WTC11 (cell line): ENCODE measurements around the gene STARD9.

Source experiments
- CREB1 ChIP-seq: sonication (generic); formaldehyde crosslinking; IDR thresholded peaks from 2 replicates; pipeline ENCODE4 v1.8.0; 2023; ENCODE audit warnings: mild to moderate bottlenecking, missing genetic modification reagents
- ELF4 ChIP-seq: sonication (generic); formaldehyde crosslinking; IDR thresholded peaks from 2 replicates; pipeline ENCODE4 v1.8.1; 2022; ENCODE audit warnings: low read depth, mild to moderate bottlenecking, moderate library complexity, missing genetic modification reagents
- FOXJ3 ChIP-seq: sonication (generic); formaldehyde crosslinking; IDR thresholded peaks from 2 replicates; pipeline ENCODE4 v1.9.0; 2021; ENCODE audit warnings: missing genetic modification reagents, mild to moderate bottlenecking, borderline replicate concordance
- TCF7 ChIP-seq: sonication (generic); formaldehyde crosslinking; IDR thresholded peaks from 2 replicates; pipeline ENCODE4 v1.8.0; 2022; ENCODE audit warnings: mild to moderate bottlenecking, low read depth, missing genetic modification reagents, moderate library complexity
- TF ChIP-seq, protein P1 (sequence below): fragments of 200-600 bp; IDR thresholded peaks from 2 replicates; pipeline ENCODE4 v1.8.0; 2022; ENCODE audit warnings: antibody characterized with exemption
- TF ChIP-seq, protein P2 (sequence below): sonication (generic); formaldehyde crosslinking; IDR thresholded peaks from 2 replicates; pipeline ENCODE4 v1.8.0; 2022; ENCODE audit warnings: mild to moderate bottlenecking, missing genetic modification reagents
- TF ChIP-seq, protein P3 (sequence below): sonication (generic); formaldehyde crosslinking; IDR thresholded peaks from 2 replicates; pipeline ENCODE4 v1.8.1; 2022; ENCODE audit warnings: mild to moderate bottlenecking, missing genetic modification reagents, moderate library complexity, borderline replicate concordance
- TF ChIP-seq, protein P4 (sequence below): sonication (generic); formaldehyde crosslinking; IDR thresholded peaks from 2 replicates; pipeline ENCODE4 v1.8.0; 2022; ENCODE audit warnings: mild to moderate bottlenecking, missing genetic modification reagents
- TF ChIP-seq, protein P5 (sequence below): sonication (generic); formaldehyde crosslinking; IDR thresholded peaks from 2 replicates; pipeline ENCODE4 v1.8.0; 2022; ENCODE audit warnings: missing genetic modification reagents
- TF ChIP-seq, protein P6 (sequence below): sonication (generic); formaldehyde crosslinking; IDR thresholded peaks from 2 replicates; pipeline ENCODE4 v1.8.1; 2023; ENCODE audit warnings: mild to moderate bottlenecking, missing genetic modification reagents, moderate library complexity
- TF ChIP-seq, protein P7 (sequence below): sonication (generic); formaldehyde crosslinking; conservative IDR thresholded peaks from 2 replicates; pipeline ENCODE4 v1.8.1; 2023; ENCODE audit warnings: mild to moderate bottlenecking, low read depth, missing genetic modification reagents, moderate library complexity

DNA sequence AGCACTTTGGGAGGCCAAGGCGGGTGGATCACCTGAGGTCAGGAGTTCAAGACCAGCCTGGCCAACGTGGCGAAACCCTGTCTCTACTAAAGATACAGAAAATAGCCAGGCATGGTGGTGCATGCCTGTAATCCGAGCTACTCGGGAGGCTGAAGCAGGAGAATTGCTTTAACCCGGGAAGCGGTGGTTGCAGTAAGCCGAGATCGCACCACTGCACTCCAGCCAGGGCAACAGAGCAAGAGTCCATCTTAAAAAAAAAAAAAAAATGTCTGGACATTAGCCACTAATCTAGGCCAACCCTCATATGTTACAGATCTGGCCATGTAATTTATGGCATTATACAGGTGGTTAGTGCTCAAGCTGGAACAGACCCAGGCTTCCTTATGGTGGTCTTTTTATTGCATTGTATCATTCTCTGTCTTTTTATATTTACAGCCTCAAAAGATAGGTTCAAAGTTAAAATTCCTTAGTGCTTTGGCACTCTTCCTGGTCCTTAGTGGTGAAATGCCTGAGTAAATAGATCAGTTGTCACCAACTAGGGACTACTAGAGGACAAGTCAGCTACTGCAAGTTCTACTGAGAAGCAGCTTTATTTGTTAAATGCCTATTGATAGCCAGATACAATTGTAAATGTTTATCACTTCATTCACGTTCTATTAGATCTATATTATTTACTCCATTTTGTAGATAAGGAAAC lies 16.0 kb downstream of the STARD9 start:
- TF ChIP-seq, protein P1, sequence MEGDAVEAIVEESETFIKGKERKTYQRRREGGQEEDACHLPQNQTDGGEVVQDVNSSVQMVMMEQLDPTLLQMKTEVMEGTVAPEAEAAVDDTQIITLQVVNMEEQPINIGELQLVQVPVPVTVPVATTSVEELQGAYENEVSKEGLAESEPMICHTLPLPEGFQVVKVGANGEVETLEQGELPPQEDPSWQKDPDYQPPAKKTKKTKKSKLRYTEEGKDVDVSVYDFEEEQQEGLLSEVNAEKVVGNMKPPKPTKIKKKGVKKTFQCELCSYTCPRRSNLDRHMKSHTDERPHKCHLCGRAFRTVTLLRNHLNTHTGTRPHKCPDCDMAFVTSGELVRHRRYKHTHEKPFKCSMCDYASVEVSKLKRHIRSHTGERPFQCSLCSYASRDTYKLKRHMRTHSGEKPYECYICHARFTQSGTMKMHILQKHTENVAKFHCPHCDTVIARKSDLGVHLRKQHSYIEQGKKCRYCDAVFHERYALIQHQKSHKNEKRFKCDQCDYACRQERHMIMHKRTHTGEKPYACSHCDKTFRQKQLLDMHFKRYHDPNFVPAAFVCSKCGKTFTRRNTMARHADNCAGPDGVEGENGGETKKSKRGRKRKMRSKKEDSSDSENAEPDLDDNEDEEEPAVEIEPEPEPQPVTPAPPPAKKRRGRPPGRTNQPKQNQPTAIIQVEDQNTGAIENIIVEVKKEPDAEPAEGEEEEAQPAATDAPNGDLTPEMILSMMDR: no peak
- TF ChIP-seq FOXJ3: no peak
- TF ChIP-seq, protein P2, sequence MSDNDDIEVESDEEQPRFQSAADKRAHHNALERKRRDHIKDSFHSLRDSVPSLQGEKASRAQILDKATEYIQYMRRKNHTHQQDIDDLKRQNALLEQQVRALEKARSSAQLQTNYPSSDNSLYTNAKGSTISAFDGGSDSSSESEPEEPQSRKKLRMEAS (CRISPR knock-in tag): no peak
- TF ChIP-seq CREB1 (CRISPR knock-in tag): no peak
- TF ChIP-seq TCF7: no peak
- TF ChIP-seq, protein P3, sequence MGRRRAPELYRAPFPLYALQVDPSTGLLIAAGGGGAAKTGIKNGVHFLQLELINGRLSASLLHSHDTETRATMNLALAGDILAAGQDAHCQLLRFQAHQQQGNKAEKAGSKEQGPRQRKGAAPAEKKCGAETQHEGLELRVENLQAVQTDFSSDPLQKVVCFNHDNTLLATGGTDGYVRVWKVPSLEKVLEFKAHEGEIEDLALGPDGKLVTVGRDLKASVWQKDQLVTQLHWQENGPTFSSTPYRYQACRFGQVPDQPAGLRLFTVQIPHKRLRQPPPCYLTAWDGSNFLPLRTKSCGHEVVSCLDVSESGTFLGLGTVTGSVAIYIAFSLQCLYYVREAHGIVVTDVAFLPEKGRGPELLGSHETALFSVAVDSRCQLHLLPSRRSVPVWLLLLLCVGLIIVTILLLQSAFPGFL: no peak
- no peak for TF ChIP-seq ELF4 (CRISPR knock-in tag)
- TF ChIP-seq, protein P4, sequence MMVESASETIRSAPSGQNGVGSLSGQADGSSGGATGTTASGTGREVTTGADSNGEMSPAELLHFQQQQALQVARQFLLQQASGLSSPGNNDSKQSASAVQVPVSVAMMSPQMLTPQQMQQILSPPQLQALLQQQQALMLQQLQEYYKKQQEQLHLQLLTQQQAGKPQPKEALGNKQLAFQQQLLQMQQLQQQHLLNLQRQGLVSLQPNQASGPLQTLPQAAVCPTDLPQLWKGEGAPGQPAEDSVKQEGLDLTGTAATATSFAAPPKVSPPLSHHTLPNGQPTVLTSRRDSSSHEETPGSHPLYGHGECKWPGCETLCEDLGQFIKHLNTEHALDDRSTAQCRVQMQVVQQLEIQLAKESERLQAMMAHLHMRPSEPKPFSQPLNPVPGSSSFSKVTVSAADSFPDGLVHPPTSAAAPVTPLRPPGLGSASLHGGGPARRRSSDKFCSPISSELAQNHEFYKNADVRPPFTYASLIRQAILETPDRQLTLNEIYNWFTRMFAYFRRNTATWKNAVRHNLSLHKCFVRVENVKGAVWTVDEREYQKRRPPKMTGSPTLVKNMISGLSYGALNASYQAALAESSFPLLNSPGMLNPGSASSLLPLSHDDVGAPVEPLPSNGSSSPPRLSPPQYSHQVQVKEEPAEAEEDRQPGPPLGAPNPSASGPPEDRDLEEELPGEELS (CRISPR knock-in tag): no peak
- TF ChIP-seq, protein P5, sequence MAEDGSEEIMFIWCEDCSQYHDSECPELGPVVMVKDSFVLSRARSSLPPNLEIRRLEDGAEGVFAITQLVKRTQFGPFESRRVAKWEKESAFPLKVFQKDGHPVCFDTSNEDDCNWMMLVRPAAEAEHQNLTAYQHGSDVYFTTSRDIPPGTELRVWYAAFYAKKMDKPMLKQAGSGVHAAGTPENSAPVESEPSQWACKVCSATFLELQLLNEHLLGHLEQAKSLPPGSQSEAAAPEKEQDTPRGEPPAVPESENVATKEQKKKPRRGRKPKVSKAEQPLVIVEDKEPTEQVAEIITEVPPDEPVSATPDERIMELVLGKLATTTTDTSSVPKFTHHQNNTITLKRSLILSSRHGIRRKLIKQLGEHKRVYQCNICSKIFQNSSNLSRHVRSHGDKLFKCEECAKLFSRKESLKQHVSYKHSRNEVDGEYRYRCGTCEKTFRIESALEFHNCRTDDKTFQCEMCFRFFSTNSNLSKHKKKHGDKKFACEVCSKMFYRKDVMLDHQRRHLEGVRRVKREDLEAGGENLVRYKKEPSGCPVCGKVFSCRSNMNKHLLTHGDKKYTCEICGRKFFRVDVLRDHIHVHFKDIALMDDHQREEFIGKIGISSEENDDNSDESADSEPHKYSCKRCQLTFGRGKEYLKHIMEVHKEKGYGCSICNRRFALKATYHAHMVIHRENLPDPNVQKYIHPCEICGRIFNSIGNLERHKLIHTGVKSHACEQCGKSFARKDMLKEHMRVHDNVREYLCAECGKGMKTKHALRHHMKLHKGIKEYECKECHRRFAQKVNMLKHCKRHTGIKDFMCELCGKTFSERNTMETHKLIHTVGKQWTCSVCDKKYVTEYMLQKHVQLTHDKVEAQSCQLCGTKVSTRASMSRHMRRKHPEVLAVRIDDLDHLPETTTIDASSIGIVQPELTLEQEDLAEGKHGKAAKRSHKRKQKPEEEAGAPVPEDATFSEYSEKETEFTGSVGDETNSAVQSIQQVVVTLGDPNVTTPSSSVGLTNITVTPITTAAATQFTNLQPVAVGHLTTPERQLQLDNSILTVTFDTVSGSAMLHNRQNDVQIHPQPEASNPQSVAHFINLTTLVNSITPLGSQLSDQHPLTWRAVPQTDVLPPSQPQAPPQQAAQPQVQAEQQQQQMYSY (CRISPR knock-in tag): no peak
- TF ChIP-seq, protein P6, sequence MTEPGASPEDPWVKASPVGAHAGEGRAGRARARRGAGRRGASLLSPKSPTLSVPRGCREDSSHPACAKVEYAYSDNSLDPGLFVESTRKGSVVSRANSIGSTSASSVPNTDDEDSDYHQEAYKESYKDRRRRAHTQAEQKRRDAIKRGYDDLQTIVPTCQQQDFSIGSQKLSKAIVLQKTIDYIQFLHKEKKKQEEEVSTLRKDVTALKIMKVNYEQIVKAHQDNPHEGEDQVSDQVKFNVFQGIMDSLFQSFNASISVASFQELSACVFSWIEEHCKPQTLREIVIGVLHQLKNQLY (CRISPR knock-in tag): no peak
- TF ChIP-seq, protein P7, sequence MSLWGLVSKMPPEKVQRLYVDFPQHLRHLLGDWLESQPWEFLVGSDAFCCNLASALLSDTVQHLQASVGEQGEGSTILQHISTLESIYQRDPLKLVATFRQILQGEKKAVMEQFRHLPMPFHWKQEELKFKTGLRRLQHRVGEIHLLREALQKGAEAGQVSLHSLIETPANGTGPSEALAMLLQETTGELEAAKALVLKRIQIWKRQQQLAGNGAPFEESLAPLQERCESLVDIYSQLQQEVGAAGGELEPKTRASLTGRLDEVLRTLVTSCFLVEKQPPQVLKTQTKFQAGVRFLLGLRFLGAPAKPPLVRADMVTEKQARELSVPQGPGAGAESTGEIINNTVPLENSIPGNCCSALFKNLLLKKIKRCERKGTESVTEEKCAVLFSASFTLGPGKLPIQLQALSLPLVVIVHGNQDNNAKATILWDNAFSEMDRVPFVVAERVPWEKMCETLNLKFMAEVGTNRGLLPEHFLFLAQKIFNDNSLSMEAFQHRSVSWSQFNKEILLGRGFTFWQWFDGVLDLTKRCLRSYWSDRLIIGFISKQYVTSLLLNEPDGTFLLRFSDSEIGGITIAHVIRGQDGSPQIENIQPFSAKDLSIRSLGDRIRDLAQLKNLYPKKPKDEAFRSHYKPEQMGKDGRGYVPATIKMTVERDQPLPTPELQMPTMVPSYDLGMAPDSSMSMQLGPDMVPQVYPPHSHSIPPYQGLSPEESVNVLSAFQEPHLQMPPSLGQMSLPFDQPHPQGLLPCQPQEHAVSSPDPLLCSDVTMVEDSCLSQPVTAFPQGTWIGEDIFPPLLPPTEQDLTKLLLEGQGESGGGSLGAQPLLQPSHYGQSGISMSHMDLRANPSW: no peak
